Mucosa of gallbladder (tissue), 1 donor: Measurements from ENCODE around the gene KDSR. TPM values are rescaled to one million over a fixed set of nuclear protein-coding genes. Genes with fewer than 3 reads are reported as not detected.

Source experiments
- DNase-seq: peaks from one replicate; pipeline ENCODE4 v3.0.0-alpha.2; 2020; ENCODE audit warnings: low spot score
- total RNA-seq: library from RNA; stranded (reverse); gene quantifications from one replicate; pipeline ENCODE4 v1.2.1, GENCODE V29; 2021
- donor health status: DM: no; HTN: no; CAD: no.

The KDSR gene, protein sequence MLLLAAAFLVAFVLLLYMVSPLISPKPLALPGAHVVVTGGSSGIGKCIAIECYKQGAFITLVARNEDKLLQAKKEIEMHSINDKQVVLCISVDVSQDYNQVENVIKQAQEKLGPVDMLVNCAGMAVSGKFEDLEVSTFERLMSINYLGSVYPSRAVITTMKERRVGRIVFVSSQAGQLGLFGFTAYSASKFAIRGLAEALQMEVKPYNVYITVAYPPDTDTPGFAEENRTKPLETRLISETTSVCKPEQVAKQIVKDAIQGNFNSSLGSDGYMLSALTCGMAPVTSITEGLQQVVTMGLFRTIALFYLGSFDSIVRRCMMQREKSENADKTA
- total RNA-seq, result 59.4 TPM

DNA sequence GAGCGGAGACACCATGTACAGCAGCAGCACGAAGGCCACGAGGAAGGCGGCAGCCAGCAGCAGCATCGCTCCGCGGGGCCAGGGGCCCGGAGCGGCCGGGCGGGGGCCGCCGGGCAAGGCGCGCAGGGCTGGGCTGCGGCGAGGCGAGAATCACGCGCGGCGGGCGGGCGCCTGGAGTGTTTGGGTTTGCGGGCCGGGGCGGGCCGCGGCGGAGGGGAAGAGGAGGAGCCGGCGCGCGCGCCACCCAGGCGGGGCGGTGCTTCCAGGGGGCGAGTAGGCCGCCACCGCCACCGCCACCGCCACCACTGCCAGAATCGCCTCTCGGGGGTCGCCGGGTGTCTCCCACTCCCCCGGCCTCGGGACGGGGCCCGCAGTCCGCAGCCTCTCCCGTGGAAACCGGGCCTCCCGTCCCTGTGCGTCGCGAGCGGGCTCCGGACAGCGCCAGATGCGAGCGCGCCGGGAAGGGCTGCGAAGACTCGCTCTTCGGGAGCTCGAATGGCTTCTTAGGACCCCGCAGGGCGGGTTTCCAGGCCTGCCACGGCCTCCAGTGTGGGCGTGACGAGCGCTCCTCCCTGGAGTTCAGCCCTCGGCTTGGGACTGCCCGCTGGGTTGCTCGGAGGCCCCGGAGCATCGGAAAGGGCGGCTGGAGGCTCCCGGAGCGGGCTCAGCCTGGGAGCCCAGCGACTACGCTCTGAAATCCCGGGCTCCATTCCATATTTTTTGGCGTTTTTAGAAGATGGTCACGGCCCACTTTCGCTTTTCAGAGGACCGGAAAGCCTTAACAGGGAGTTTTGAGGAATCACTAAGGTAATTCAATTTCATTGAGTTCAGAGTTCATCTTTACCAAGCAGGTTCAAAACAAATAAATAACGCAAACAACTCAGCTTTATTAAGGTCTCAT, at the start of gene KDSR:
TSS of gene KDSR (minus strand) at position 154 of the 901 bp plus-strand sequence. CDS start at position 66, 88 bp downstream.
- DNase-seq, result peak; percentile 96

DNA sequence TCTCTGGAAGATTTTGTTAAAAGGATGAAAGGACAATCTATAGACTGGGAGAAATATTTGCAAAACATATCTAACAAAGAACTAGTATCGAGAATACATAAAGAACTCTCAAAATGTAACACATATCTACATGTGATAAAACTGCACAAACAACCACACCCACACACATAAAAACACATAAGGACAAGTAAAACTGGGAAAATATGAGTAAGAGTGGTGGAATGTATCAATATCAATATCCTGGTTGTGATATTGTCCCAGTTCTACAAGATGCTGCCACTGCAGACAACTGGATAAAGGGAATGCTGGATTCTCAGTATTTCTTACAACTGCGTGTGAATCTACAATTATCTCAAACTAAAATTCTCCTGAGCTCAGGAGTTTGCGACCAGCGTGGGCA, 45.9 kb upstream of the KDSR start:
- no peak for DNase-seq

DNA sequence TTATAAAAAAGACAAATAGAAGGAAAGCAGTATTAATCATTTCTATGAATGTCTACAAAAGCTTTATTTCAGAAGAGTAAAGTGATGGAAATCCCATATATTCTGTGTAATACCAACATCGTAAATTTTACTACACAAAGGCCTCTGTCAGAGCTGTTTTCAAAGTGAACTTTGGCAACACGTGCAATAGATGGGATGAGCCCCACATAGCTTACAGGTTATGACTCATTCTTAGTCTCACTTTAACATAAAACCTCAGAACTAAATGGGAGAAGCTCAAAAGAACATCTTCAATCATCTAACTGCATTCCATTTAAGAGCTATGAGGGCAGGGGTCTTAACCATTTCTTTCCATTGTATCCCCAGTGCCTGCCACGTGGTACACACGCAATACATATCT, 43.8 kb upstream of the KDSR start:
- DNase-seq, result no peak

DNA sequence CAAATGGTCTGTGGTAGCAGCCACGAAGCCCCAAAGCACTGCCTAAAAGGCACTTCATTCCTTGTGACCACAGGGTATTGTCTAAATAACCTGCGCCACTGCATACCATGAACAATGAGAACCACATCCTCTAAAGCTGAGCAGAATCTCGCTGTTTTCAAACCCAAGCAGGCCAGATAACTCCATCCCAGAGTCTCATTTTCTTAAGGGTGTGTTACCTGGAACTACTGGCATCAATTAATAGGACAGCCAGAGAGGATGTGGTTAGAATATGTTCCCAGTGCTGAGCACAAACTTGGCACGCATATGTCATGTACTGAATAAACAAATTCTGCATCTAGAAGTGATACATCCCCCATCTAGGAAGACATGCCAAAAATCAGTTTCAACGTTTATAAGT, 42.3 kb upstream of the KDSR start:
- DNase-seq, result no peak

DNA sequence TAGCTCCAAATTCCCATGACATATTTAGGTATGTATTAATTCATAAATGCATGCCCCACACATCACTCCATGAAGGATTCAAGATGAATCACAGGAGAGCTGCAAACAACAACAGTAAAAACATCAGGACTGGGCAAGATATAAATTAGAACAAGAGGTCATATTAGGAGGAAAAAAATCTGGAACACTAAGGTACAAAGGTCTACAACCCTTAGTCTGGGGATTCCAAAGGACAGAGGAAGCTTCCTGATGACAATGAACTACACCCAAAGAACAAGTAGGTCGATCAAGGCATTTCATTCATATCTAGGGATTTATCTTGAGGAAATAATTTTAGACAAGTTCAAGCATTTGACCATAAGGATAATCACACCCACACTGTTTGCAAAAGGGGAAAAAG, 40.7 kb upstream of the KDSR start:
- DNase-seq, result no peak

DNA sequence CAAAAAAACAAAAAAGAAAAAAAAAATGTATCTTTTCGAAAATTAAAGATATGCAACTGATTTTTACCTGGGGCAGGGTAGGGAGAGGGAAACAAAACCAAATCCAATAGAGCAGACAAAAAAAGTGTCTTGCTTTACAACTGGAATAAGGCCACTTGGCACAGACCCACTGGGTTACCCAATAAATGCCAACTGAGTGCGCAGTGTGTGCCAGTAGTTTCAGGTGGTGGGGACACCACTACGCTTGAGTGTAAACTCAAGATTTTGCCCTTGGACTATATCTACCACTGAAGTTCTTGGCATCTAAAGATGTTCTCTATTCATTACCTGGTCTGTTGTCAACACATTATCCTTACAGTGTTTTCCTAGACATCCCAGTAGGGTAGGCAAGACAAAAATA, 39.0 kb upstream of the KDSR start:
- DNase-seq, result no peak

DNA sequence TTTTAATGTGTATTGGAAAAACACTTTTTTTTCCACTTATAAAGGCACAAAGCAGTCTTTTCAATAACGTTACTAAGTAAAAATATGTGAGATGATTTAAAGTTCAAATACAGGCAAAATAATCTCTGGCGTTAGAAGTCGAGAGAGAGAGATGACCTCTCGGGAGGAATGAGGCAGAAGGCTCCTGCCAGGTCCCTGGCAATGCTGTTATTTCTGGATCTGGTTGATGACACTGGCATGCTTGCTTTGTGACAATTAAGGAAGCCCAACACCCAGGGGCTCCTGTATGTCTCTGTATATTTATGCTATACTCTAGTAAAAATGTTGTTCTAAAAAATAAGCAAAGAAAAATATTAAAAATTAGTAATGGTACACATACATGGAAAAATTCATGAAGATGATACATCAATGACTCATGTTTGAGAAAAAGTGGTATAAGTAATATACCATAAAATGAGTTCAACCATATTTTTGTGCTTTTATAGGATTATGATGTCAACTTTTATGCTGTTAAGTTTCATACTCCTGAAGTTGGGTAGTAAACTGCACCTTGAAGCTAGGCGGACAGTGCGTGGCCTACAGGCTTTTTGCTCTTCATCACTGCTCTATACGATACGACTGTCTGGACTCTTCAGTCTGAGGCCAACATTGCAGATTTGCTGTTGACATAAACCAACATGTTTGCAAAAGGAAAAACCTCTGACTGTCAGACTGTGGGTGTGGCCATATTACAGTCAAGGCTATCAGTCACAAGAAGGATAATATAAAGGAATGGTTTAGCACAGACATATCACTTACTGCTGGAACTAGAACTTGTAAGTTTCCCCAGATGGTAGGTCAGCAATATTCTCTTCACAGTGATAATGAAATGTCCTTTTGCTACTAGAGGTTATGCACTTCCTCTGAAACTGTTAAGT, 35.5 kb upstream of the KDSR start:
- no peak for DNase-seq

DNA sequence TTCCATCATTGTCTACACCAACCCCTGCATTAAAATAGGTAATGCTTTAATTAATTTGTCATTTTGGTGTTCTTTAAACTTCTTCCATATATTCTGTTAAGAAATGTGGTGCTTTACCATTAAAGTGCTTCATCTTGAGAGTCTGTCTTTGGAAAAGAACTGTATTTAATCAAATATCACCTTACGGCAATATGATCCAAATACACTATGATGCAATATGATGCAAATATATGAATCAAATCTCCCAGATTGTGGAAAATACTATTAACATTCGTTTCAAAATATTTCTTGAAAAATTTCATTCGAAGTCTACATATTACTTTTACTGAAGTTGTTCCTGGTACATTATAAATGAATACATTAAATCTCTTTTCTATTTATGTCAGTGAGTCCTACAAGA, 32.3 kb upstream of the KDSR start:
- no peak for DNase-seq

DNA sequence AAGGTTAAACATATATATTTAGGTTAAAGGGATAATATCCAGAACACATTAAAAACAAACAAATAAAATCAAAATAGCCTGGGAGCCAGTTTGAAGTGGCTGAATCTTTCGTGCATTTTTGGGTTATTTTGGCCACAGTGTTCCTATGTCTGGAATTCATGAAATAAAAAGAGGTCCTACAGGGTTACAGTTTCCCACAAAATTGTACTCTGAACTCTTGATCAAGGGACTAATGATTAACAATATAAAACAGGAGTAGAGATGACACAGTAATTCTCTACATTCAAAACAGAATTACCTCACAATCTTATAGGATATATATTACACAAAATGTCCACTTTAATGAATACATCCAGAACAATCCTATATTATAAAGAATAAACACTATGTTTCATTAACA, 30.3 kb upstream of the KDSR start:
- no peak for DNase-seq

DNA sequence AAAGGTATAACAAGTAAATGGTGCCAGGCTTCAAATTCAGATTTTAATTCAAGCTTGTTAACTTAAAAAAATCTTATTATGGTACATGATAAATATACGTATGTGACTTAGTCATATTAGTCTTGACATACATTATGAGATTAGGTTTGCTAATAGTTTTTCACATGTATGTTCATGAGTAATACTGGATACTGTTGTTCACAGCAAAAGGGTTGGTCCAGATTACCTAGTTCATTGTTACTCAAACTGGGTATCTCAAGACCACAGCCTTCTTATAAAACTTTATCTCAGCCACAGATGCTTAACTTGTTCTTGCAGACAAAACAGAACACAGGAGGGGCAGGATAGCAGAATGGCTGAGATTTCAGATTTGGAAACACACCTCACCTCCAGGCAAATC, 28.5 kb upstream of the KDSR start:
- no peak for DNase-seq

DNA sequence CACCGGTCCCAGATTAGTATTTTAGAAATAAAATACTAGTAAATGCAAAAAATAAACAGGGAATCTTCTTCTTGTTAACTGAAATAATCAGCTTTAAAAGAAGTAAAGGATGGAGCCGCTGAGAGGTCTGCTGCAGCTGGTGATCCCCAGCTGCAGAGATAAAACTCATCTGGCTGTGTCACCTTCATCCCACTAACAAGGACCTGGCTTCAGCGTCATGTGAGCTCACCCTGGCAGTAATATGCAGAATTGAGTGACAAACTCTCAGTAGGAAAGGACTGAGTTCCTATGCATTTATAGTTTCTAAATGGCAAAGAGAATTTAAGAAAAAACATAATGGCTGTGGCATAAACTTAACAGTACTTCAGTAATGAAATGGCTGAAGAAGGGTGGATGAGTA, 27.9 kb upstream of the KDSR start:
- no peak for DNase-seq

DNA sequence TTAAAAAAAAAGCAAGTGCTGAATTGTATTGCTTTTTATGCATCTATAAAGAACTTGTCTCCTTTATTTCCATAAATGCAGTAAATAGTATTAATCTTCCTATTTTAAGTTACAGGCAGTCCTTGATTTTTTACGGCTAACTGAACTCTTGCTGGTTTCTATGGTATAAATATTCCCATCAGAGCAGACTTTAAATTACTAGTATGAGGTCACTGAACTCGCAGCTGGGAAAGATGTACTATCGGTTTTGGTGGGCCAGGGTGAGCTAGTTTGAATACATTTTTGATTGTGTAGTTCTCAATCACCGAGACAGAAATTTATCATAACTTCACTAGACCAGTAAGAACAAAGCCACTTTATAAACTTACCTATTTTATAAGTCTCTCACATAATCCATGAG, 20.9 kb upstream of the KDSR start:
- DNase-seq, result no peak

DNA sequence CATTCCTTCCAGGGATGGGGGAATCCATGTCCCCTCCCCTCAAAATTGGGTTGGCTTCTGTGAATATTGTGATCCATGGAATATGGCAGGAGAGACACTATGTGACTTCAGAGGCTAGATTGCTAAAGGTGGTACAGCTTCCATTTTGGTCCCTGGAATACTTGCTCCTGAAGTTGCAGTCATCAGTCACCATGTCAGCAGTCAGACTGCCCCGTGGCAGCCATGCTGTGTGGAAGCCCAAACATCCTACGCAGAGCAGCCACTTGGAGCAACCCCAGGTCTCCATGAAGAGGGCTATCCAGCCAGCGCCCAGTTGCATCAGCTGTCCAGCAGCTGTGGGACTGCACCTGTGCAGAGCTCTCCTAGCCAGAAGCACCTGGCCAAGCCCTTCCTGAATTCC, 15.8 kb upstream of the KDSR start:
- DNase-seq, result no peak

DNA sequence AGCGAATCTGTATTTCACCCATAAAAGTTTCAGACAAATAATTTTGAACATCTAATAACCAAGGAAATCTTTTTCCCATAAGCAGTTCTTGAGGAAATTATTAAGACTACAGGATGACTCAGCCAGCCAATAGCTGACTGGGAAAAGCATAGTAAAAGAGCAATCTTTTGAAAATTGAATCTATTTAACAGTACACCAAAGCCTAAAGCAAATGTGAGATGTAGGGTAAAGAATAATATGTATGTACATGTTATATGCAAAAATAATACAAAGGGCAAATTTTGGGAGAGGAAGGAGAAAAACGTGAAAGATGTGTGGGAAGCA, 12.6 kb upstream of the KDSR start:
- DNase-seq, result no peak

DNA sequence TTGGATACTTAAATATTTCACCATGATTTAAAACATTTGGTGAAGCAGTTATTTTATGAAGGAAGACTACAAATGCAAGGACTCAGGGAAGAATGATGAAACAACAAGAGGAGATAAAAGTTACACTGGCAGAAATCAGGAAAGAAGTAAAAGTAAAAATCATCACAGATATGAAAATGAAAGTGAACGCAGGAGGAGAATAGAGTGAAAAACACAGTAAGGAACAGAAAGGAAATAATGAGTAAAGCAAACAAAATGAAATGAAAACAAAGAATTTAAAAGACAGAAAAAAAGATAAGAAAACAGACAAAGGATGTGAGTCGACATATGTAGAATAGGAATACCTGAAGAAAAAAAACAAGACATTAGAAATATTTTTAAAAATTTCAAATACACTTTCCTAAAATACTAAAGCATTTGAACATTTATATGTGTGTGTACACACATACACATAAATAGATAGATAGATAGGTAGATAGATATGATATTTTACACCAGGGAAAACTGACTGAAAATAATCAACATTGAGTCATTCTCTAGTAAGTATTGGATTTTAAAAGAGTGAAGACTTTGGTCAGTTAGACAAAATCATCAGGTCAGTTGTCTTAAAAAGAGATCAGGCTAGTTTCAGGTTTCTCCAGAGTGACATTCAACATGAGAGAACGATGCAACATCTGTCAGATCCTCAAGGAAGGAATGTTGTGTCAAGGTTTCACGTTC, 12.1 kb upstream of the KDSR start:
- DNase-seq, result no peak

DNA sequence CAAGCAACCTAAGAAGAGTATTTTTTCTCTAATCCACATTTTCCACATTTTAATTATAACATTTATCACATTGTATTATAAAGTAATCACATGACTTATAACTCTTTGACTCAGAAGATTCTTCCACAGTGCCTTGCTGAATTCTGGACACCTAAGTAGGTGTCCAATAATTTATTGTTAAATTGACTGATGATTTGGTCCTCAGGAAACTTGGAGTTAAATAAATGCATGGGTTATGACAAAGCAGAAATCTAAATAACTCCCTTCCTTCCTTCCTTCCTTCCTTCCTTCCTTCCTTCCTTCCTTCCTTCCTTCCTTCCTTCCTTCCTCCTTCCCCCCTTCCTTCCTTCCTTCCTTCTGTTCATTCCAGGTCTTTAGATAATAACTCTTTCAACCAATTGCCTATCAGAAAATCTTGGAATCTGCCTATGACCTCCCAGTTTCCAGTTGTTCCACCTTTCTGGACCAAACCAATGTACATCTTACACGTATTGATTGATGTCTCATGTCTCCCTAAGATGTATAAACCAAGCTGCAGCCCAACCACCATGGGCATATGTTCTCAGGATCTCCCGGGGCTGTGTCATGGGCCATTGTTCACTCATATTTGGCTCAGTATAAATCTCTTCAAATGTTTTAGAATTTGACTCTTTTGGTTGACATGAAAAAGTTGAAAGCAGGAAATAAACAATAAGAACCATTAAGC, 10.4 kb upstream of the KDSR start:
- DNase-seq, result no peak

DNA sequence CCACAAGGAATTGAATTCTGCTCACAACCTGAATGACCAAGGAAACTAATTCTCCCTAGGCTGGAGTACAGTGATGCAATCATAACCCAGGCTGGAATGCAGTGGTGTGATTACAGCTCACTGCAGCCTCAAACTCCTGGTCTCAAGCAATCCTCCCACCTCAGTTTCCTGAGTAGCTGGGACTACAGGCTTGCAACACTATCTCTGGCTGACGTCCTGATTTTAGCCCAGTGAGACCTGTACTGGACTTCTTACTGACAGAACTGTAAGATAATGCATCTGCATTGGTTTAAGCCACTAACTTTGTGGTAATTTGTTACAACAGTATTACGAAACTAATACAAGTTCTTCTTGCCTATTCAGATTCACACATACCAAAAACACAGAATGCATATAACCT, 9.5 kb upstream of the KDSR start:
- DNase-seq, result no peak

DNA sequence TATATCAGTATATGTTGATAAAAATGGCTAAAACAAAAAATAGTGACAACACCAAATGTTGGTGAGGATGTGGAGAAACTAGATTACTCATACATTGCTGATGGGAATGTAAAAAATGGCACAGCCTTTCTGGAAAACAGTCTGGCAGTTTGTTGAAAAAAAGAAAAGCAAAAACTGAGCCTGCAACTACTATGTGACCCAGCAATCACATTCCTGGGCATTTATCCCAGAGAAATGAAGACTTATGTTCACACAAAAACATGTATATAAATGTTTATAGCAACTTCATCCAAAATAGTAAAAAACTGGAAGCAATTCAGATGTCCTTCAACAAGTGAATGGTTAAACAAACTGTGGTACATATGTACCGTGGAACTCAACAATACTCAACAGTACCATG, 7.5 kb upstream of the KDSR start:
- no peak for DNase-seq

DNA sequence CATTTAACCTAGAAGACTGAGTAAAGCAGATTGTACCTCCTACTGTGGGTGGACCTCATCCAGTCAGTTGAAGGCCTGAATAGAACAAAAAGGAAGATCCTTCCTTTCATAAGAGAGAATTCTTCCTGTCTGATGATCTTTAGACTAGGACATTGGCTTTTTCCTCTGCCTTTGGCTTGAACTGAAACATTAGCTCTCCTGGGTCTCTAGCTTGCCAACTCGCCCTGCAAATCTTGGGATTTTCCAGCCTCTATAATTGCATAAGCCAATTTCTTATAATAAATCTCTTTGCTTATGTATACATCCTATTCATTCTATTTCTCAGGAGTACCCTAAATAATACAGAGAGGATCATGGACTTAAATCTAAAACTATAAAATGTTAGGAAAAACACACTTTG, 6.2 kb upstream of the KDSR start:
- DNase-seq, result no peak

DNA sequence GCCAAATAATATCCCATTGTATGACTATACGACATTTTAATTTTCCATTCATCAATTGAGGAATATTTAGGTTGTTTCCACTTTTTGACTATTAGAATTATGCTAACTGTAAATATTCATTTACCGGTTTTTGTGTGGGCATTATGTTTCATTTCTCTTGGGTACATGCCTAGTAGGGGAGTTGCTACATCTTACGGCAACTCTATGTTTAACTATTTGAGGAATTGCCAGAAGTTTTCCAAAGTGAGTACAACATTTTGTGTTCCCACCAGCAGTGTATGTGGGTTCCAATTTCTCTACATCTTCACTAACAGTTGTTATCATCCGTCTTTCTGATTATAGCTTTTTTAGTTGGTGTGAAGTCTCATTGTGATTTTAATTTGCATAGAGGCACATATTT, 1.6 kb upstream of the KDSR start:
- no peak for DNase-seq
